Measurements from ENCODE around the gene CACNA1G.

GRCh38 chr17:50527949-50528474 is 32.5 kb upstream of the CACNA1G start:
- TF ChIP-seq, protein P1, sequence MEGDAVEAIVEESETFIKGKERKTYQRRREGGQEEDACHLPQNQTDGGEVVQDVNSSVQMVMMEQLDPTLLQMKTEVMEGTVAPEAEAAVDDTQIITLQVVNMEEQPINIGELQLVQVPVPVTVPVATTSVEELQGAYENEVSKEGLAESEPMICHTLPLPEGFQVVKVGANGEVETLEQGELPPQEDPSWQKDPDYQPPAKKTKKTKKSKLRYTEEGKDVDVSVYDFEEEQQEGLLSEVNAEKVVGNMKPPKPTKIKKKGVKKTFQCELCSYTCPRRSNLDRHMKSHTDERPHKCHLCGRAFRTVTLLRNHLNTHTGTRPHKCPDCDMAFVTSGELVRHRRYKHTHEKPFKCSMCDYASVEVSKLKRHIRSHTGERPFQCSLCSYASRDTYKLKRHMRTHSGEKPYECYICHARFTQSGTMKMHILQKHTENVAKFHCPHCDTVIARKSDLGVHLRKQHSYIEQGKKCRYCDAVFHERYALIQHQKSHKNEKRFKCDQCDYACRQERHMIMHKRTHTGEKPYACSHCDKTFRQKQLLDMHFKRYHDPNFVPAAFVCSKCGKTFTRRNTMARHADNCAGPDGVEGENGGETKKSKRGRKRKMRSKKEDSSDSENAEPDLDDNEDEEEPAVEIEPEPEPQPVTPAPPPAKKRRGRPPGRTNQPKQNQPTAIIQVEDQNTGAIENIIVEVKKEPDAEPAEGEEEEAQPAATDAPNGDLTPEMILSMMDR (IDR thresholded peaks at IDR 0.05; ENCODE audit: poor library complexity), result no peak
- TF ChIP-seq EZH2phosphoT487 (IDR thresholded peaks at IDR 0.05; ENCODE audit: low read depth, severe bottlenecking, unreplicated experiment), result no peak

All from hepatocyte (in vitro differentiated cells).